Endothelial cell of umbilical vein (primary cell): Measurements from ENCODE around the gene DNAJC3.

ENCODE experiments used
- EZH2 ChIP-seq: IDR thresholded peaks from 2 replicates; pipeline ENCODE4 v1.6.1; 2012; ENCODE audit warnings: borderline replicate concordance, low read depth, mild to moderate bottlenecking, moderate library complexity, low read length, inconsistent platforms; ENCODE audit not compliant: severe bottlenecking
- GATA2 ChIP-seq: IDR thresholded peaks from 2 replicates; pipeline ENCODE4 v1.7.0; 2011; ENCODE audit warnings: low read depth, mild to moderate bottlenecking, moderate library complexity, mixed read lengths, low read length; ENCODE audit not compliant: insufficient read length, insufficient read depth
- TF ChIP-seq, protein P1 (sequence below), 2 donors: IDR thresholded peaks; 1 replicate in 1 of 2; 2 replicates in 1 of 2; pipeline ENCODE4 v1.5.1; 2011; ENCODE audit warnings: low read length in 2 of 2, mild to moderate bottlenecking in 2 of 2, moderate library complexity in 2 of 2, control low read depth in 1 of 2, inconsistent platforms in 1 of 2, low read depth in 1 of 2; ENCODE audit not compliant: insufficient read depth in 1 of 2; ENCODE audit errors: extremely low read depth in 1 of 2

- TF ChIP-seq, protein P1, sequence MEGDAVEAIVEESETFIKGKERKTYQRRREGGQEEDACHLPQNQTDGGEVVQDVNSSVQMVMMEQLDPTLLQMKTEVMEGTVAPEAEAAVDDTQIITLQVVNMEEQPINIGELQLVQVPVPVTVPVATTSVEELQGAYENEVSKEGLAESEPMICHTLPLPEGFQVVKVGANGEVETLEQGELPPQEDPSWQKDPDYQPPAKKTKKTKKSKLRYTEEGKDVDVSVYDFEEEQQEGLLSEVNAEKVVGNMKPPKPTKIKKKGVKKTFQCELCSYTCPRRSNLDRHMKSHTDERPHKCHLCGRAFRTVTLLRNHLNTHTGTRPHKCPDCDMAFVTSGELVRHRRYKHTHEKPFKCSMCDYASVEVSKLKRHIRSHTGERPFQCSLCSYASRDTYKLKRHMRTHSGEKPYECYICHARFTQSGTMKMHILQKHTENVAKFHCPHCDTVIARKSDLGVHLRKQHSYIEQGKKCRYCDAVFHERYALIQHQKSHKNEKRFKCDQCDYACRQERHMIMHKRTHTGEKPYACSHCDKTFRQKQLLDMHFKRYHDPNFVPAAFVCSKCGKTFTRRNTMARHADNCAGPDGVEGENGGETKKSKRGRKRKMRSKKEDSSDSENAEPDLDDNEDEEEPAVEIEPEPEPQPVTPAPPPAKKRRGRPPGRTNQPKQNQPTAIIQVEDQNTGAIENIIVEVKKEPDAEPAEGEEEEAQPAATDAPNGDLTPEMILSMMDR (IDR thresholded peaks at IDR 0.05; ENCODE audit: extremely low read depth in 1 of 2, insufficient read depth in 1 of 2, low read depth in 1 of 2, low read length in 2 of 2): no peak
- TF ChIP-seq GATA2 (no peak), EZH2 (no peak)
These were observed 64.0 kb downstream of the DNAJC3 start for GRCh38 chr13:95740979-95741320.
